ENCODE measurements around the gene LETMD1. TPM values are rescaled to one million over a fixed set of nuclear protein-coding genes. Genes with fewer than 3 reads are reported as not detected.
A peak's percentile ranks its signal among the peaks of the same experiment; 100 is the strongest.

Gene LETMD1
- total and polyA plus RNA-seq, 2 of the 8 experiments (the other 6 are each of a cell fraction or from before 2014, with no cell fraction given) = 39.4 to 65.3 TPM

DNA sequence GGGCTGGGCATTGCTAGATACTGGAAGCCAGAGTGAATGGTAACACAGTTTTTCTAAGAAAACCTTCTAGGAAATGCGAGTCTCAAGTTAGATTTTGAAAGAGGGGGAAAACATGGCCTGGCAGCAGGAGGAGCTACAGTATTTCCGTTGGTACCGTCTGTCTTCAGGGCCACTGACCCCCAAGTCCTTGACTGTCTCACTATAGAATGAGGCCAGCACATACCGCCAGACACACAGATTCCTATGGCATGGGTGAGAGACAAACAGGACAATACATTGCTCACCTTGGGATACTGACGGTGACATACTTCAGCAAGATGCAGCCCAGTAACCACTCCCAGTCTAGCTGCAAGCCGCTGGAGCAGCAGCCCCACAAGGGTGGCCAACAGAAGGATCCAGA is 43.6 kb upstream of the LETMD1 start (continued):
- TF ChIP-seq, protein P1, sequence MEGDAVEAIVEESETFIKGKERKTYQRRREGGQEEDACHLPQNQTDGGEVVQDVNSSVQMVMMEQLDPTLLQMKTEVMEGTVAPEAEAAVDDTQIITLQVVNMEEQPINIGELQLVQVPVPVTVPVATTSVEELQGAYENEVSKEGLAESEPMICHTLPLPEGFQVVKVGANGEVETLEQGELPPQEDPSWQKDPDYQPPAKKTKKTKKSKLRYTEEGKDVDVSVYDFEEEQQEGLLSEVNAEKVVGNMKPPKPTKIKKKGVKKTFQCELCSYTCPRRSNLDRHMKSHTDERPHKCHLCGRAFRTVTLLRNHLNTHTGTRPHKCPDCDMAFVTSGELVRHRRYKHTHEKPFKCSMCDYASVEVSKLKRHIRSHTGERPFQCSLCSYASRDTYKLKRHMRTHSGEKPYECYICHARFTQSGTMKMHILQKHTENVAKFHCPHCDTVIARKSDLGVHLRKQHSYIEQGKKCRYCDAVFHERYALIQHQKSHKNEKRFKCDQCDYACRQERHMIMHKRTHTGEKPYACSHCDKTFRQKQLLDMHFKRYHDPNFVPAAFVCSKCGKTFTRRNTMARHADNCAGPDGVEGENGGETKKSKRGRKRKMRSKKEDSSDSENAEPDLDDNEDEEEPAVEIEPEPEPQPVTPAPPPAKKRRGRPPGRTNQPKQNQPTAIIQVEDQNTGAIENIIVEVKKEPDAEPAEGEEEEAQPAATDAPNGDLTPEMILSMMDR (IDR thresholded peaks at IDR 0.05; ENCODE audit: control extremely low read depth in 1 of 3, insufficient read depth in 1 of 3, low read depth in 1 of 3, low read length in 3 of 3) = peak; percentile 4 to 18 (median 18); a peak in 3 of 4 replicates
